HepG2 (cell line): ENCODE measurements around the gene SPTSSA. TPM values are rescaled to one million over a fixed set of nuclear protein-coding genes. Genes with fewer than 3 reads are reported as not detected.

Experiments
- ARID2 ChIP-seq: sonication (generic); formaldehyde crosslinking; IDR thresholded peaks from 2 replicates; pipeline ENCODE4 v1.8.1; 2022; ENCODE audit warnings: mild to moderate bottlenecking, missing genetic modification reagents, borderline replicate concordance
- DR1 ChIP-seq: sonication (generic); formaldehyde crosslinking; IDR thresholded peaks from 2 replicates; pipeline ENCODE4 v1.8.0; 2021; ENCODE audit warnings: mild to moderate bottlenecking, missing genetic modification reagents, inconsistent platforms
- ESRRA ChIP-seq: sonication (generic); formaldehyde crosslinking; IDR thresholded peaks from 2 replicates; pipeline ENCODE4 v1.5.1; 2020; ENCODE audit warnings: mild to moderate bottlenecking, low read depth, missing genetic modification reagents
- JARID2 ChIP-seq: sonication (generic); formaldehyde crosslinking; IDR thresholded peaks from 2 replicates; pipeline ENCODE4 v1.8.1; 2023; ENCODE audit warnings: missing genetic modification reagents, inconsistent platforms; ENCODE audit not compliant: insufficient replicate concordance
- KMT2A ChIP-seq: sonication (generic); formaldehyde crosslinking; IDR thresholded peaks from 2 replicates; pipeline ENCODE4 v1.4.0; 2020; ENCODE audit warnings: missing genetic modification reagents
- LBX2 ChIP-seq: sonication (generic); formaldehyde crosslinking; IDR thresholded peaks from 2 replicates; pipeline ENCODE4 v1.5.0; 2020; ENCODE audit warnings: missing genetic modification reagents, mild to moderate bottlenecking, borderline replicate concordance
- MAX ChIP-seq: IDR thresholded peaks from 2 replicates; pipeline ENCODE4 v1.6.1; 2012; ENCODE audit warnings: inconsistent platforms
- NCOA2 ChIP-seq: sonication (generic); formaldehyde crosslinking; IDR thresholded peaks from 2 replicates; pipeline ENCODE4 v1.8.0; 2022; ENCODE audit warnings: inconsistent platforms
- NR2F1 ChIP-seq, 2 experiments: fragments of 450-650 bp in 1 of 2; formaldehyde crosslinking in 1 of 2; IDR thresholded peaks; 2 replicates each; pipeline versions ENCODE4 v1.5.0 to v1.6.1; 2016 to 2020; ENCODE audit warnings: mild to moderate bottlenecking in 1 of 2, missing compliant biosample characterization in 1 of 2, missing genetic modification reagents in 1 of 2, moderate library complexity in 1 of 2
- PRDM15 ChIP-seq: sonication (generic); formaldehyde crosslinking; IDR thresholded peaks from 2 replicates; pipeline ENCODE4 v1.4.0; 2020; ENCODE audit warnings: missing genetic modification reagents
- RELA ChIP-seq: sonication (generic); formaldehyde crosslinking; IDR thresholded peaks from 2 replicates; pipeline ENCODE4 v1.4.0; 2020; ENCODE audit warnings: missing genetic modification reagents
- RXRB ChIP-seq: IDR thresholded peaks from 2 replicates; pipeline ENCODE4 v1.6.1; 2016; ENCODE audit warnings: borderline replicate concordance, missing genetic modification reagents, missing compliant biosample characterization
- SETDB1 ChIP-seq: sonication (generic); formaldehyde crosslinking; IDR thresholded peaks from 2 replicates; pipeline ENCODE4 v1.5.1; 2020; ENCODE audit warnings: missing genetic modification reagents, mild to moderate bottlenecking, borderline replicate concordance
- SMARCE1 ChIP-seq: fragments of 450-650 bp; IDR thresholded peaks from 2 replicates; pipeline ENCODE4 v1.6.1; 2017; ENCODE audit warnings: borderline replicate concordance
- TARDBP ChIP-seq: sonication (generic); formaldehyde crosslinking; IDR thresholded peaks from 2 replicates; pipeline ENCODE4 v1.8.0; 2022; ENCODE audit warnings: mild to moderate bottlenecking, missing genetic modification reagents
- TP53 ChIP-seq: sonication (generic); formaldehyde crosslinking; conservative IDR thresholded peaks from 2 replicates; pipeline ENCODE4 v1.4.0; 2020; ENCODE audit warnings: missing genetic modification reagents
- U2AF2 ChIP-seq: fragments of 200-400 bp; formaldehyde crosslinking; IDR thresholded peaks from 2 replicates; pipeline ENCODE4 v1.6.1; 2017; ENCODE audit warnings: low read depth, mild to moderate bottlenecking, low read length
- ZFP82 ChIP-seq: sonication (generic); formaldehyde crosslinking; IDR thresholded peaks from 2 replicates; pipeline ENCODE4 v1.5.1; 2020; ENCODE audit warnings: mild to moderate bottlenecking, missing genetic modification reagents, borderline replicate concordance
- ZNF24 ChIP-seq: fragments of 450-650 bp; IDR thresholded peaks from 2 replicates; pipeline ENCODE4 v1.6.1; 2017; ENCODE audit warnings: antibody characterized with exemption, mild to moderate bottlenecking
- ZNF432 ChIP-seq: sonication (generic); formaldehyde crosslinking; IDR thresholded peaks from 2 replicates; pipeline ENCODE4 v1.5.0; 2020; ENCODE audit warnings: missing genetic modification reagents, mild to moderate bottlenecking, borderline replicate concordance
- ZNF543 ChIP-seq: sonication (generic); formaldehyde crosslinking; IDR thresholded peaks from 2 replicates; pipeline ENCODE4 v1.4.0; 2020; ENCODE audit warnings: mild to moderate bottlenecking, missing genetic modification reagents
- ZNF569 ChIP-seq: sonication (generic); formaldehyde crosslinking; IDR thresholded peaks from 2 replicates; pipeline ENCODE4 v1.5.0; 2020; ENCODE audit warnings: mild to moderate bottlenecking, missing genetic modification reagents, moderate library complexity, borderline replicate concordance
- ZNF570 ChIP-seq: sonication (generic); formaldehyde crosslinking; IDR thresholded peaks from 2 replicates; pipeline ENCODE4 v1.4.0; 2020; ENCODE audit warnings: mild to moderate bottlenecking, missing genetic modification reagents, borderline replicate concordance
- ZNF619 ChIP-seq: sonication (generic); formaldehyde crosslinking; IDR thresholded peaks from 2 replicates; pipeline ENCODE4 v1.4.0; 2020; ENCODE audit warnings: mild to moderate bottlenecking, missing genetic modification reagents
- ZNF768 ChIP-seq: sonication (generic); formaldehyde crosslinking; IDR thresholded peaks from 2 replicates; pipeline ENCODE4 v1.4.0; 2020; ENCODE audit warnings: missing genetic modification reagents
- polyA plus RNA-seq, 8 experiments: library from polyadenylated mRNA; depleted of rRNA in 3 of 8; stranded (reverse) in 7 of 8; unstranded in 1 of 8; fragments of >200 nt; fragmentation: Illumina TruSeq in 4 of 8; extraction: Trizol in 4 of 8; gene quantifications; 2 replicates each; pipeline versions ENCODE4 v1.2.1 to v1.2.3, GENCODE V29; 2011 to 2016; ENCODE audit warnings: low read depth in 4 of 8, missing spikeins in 1 of 8, mixed read lengths in 1 of 8; ENCODE audit not compliant: insufficient read depth in 1 of 8
- total RNA-seq, 5 experiments: library from RNA; depleted of rRNA; stranded (reverse); fragments of >200 nt; fragmentation: Illumina TruSeq; extraction: Trizol; gene quantifications; 2 replicates each; pipeline ENCODE4 v1.2.3, GENCODE V29; 2016; ENCODE audit warnings: low read depth in 1 of 5

SPTSSA gene
- total and polyA plus RNA-seq, 2 of the 13 experiments (the other 11 are each of a cell fraction or from before 2014, with no cell fraction given), result 19.1 to 86.1 TPM

GRCh38 chr14:34498684-34499412, 36.8 kb upstream of the SPTSSA start (continued):
- TF ChIP-seq TP53 (no peak), DR1 (CRISPR knock-in tag) (no peak), SETDB1 (CRISPR knock-in tag) (no peak), ZNF24 (peak; percentile 39; the same call in 1 of the 2 replicates), LBX2 (CRISPR knock-in tag) (no peak), RELA (CRISPR knock-in tag) (no peak), NCOA2 (CRISPR knock-in tag) (no peak), ESRRA (no peak), TARDBP (CRISPR knock-in tag) (peak; percentile 34; the same call in 1 of the 2 replicates), ARID2 (0 out of 2 replicates have a peak, but pooled peaks have one; percentile 71), ZFP82 (no peak), ZNF768 (CRISPR knock-in tag) (no peak), ZNF570 (no peak), ZNF432 (CRISPR knock-in tag) (no peak), U2AF2 (no peak), PRDM15 (CRISPR knock-in tag) (no peak), MAX (no peak), JARID2 (CRISPR knock-in tag) (no peak), ZNF569 (no peak), NR2F1 (CRISPR knock-in tag; IDR thresholded peaks at IDR 0.05) (no peak), KMT2A (CRISPR knock-in tag) (no peak), RXRB (CRISPR knock-in tag) (peak; percentile 64; the same call in 1 of the 2 replicates), ZNF543 (CRISPR knock-in tag) (no peak), SMARCE1 (no peak), ZNF619 (CRISPR knock-in tag) (no peak)
